ENCODE results near the gene NR2F2. TPM values are rescaled to one million over a fixed set of nuclear protein-coding genes. Genes with fewer than 3 reads are reported as not detected.

Gene NR2F2
- total and polyA plus RNA-seq, 2 of the 13 experiments (the other 11 are each of a cell fraction or from before 2014, with no cell fraction given), result 3.5 to 4.7 TPM

DNA sequence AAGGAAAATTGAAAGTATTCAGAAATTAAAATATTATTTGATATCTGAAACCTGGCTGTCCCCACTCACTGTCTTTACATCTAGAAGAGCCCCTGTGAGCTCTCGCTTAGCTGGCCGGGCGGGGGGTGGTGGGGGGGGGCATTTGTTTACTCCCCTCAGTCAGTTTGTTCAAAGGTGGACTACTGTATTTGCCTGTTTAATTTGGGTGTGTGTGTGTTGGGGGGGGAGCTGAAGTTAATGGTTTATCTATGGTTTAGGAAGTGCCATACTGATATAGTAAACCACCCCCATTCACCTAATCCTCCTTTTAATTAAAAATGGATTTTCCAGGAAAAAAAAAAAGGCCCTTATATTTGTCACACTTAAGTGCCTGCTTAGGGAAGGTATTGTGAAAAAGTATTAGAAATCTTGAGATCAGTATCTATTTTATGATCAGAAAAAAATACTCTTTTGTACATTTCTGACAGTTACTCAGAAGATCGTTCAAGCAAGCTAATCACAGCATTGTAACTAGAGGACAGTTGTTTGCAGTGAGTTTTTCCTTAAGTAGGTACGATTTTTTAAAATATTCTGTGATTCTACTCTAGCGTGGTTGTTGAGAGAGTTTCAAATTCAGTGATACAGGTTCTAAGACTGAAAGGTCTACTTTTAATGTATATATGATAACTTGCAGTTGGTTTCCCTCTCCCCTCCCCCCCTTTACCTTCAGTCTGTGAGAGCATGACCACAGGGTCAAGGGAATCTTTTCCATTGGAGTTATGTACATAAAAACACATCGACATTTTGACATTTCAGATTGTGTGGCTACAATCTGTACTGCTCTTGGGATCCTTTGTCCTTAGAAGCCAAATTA lies 8.5 kb downstream of the NR2F2 start (continued):
- TF ChIP-seq SALL1 (CRISPR knock-in tag; IDR thresholded peaks at IDR 0.05) (peak; percentile 36; the same call in 1 of the 2 replicates), HHEX (CRISPR knock-in tag; IDR thresholded peaks at IDR 0.05) (peak; percentile 26; the same call in 1 of the 2 replicates), ZNF788 (CRISPR knock-in tag; IDR thresholded peaks at IDR 0.05; ENCODE audit: borderline replicate concordance) (no peak), PHF5A (CRISPR knock-in tag; IDR thresholded peaks at IDR 0.05; ENCODE audit: low read depth, unreplicated experiment) (no peak), MTF2 (CRISPR knock-in tag; IDR thresholded peaks at IDR 0.05; ENCODE audit: borderline replicate concordance) (no peak), RAD21 (CRISPR knock-in tag; IDR thresholded peaks at IDR 0.05) (no peak), THRA (CRISPR knock-in tag; IDR thresholded peaks at IDR 0.05; ENCODE audit: borderline replicate concordance) (0 out of 2 replicates have a peak, but pooled peaks have one; percentile 32), ONECUT2 (CRISPR knock-in tag; IDR thresholded peaks at IDR 0.05) (no peak), NFKBIZ (CRISPR knock-in tag; IDR thresholded peaks at IDR 0.05) (no peak), NFE2L2 (IDR thresholded peaks at IDR 0.05; ENCODE audit: low read length) (no peak), ZBTB3 (CRISPR knock-in tag; IDR thresholded peaks at IDR 0.05; ENCODE audit: borderline replicate concordance, low read depth) (no peak), NR2F2 (IDR thresholded peaks at IDR 0.05; ENCODE audit: borderline replicate concordance, low read depth) (peak; percentile 70), TARDBP (CRISPR knock-in tag; IDR thresholded peaks at IDR 0.05) (peak; percentile 18; the same call in 1 of the 2 replicates), SOX5 (CRISPR knock-in tag; IDR thresholded peaks at IDR 0.05; ENCODE audit: borderline replicate concordance) (peak; percentile 57; the same call in 1 of the 2 replicates), ZBTB20 (CRISPR knock-in tag; IDR thresholded peaks at IDR 0.05; ENCODE audit: borderline replicate concordance, low read depth) (peak; percentile 90; the same call in 1 of the 2 replicates), ZXDC (CRISPR knock-in tag; IDR thresholded peaks at IDR 0.05) (no peak), NFKB2 (CRISPR knock-in tag; IDR thresholded peaks at IDR 0.05; ENCODE audit: borderline replicate concordance) (no peak), PHF21A (CRISPR knock-in tag; IDR thresholded peaks at IDR 0.05) (peak; percentile 57), CEBPB (IDR thresholded peaks at IDR 0.05; ENCODE audit: borderline replicate concordance, low read depth, low read length) (no peak), ZMAT3 (CRISPR knock-in tag; conservative IDR thresholded peaks at IDR 0.05) (no peak), SIX1 (CRISPR knock-in tag; IDR thresholded peaks at IDR 0.05; ENCODE audit: borderline replicate concordance) (no peak), PATZ1 (CRISPR knock-in tag; IDR thresholded peaks at IDR 0.05) (peak; percentile 99), NCOA2 (CRISPR knock-in tag; IDR thresholded peaks at IDR 0.05) (peak; percentile 36)
